Neural cell (in vitro differentiated cells): ENCODE measurements around the gene SLC12A5.

ENCODE experiments used
- EP300 ChIP-seq: fragments of 450-650 bp; conservative IDR thresholded peaks from 2 replicates; pipeline ENCODE4 v1.6.1; 2014; ENCODE audit warnings: antibody characterized with exemption, mild to moderate bottlenecking, moderate library complexity; ENCODE audit not compliant: poor library complexity, severe bottlenecking
- EZH2 ChIP-seq: fragments of 200-600, 300-800 bp; shearing (Covaris generic), sonication (generic); IDR thresholded peaks from 2 replicates; pipeline ENCODE4 v1.6.1; 2014; ENCODE audit warnings: antibody characterized with exemption, low read length, borderline replicate concordance, mild to moderate bottlenecking; ENCODE audit not compliant: insufficient read depth, poor library complexity, severe bottlenecking
- MXI1 ChIP-seq: fragments of 450-650 bp; conservative IDR thresholded peaks from 2 replicates; pipeline ENCODE4 v1.6.1; 2014; ENCODE audit warnings: antibody characterized with exemption, mild to moderate bottlenecking; ENCODE audit not compliant: poor library complexity, severe bottlenecking
- POLR2AphosphoS5 ChIP-seq: IDR thresholded peaks from 2 replicates; pipeline ENCODE4 v1.6.1; 2012
- RAD21 ChIP-seq: fragments of 450-650 bp; conservative IDR thresholded peaks from 2 replicates; pipeline ENCODE4 v1.6.1; 2014; ENCODE audit warnings: antibody characterized with exemption, mild to moderate bottlenecking, moderate library complexity
- REST ChIP-seq: IDR thresholded peaks from 2 replicates; pipeline ENCODE4 v1.6.1; 2012; ENCODE audit warnings: borderline replicate concordance
- SMC3 ChIP-seq: fragments of 450-650 bp; conservative IDR thresholded peaks from 2 replicates; pipeline ENCODE4 v1.6.1; 2014; ENCODE audit warnings: antibody characterized with exemption, mild to moderate bottlenecking, moderate library complexity; ENCODE audit not compliant: poor library complexity
- TAF1 ChIP-seq: IDR thresholded peaks from 2 replicates; pipeline ENCODE4 v1.6.1; 2012; ENCODE audit warnings: low read depth
- TF ChIP-seq, protein P1 (sequence below): fragments of 450-650 bp; IDR thresholded peaks from 2 replicates; pipeline ENCODE4 v1.5.1; 2014; ENCODE audit warnings: antibody characterized with exemption, mild to moderate bottlenecking, moderate library complexity; ENCODE audit not compliant: poor library complexity, severe bottlenecking

DNA sequence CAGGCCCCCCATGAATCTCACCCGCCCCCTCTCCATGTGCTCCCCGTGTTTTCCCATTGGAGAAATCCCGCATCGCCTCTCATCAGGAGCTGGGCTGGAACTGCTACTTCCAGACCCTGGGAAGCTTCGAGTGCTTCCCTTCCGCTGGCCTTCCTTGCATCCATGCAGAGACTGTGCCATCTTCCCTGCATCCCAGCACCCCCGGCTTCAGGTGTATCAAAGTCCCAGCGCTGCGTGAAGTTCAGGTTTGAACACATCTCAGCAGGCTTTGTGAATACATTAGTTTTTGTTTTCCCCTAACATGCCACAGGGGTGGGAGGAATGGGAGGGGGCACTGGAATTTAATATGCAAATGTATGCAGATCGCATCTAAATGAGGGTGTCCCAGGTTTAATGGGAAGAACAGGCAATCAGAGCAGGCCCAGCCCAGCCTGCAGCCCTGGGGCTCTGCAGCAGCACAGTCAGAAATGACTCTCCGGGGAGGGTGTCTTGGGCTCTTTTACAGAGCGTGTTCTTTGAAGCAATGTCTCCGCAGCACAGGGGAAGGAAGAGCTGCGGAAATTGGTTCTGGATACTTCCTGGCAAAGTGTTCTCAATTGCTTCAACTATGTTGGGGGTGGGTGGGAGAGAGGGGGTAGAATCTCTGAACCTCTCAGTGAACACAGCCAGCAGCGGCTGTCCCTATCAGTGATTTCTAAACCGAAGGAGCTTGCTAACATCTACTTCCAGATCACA lies 28.6 kb upstream of the SLC12A5 start:
- TF ChIP-seq REST (no peak), TAF1 (no peak), POLR2AphosphoS5 (no peak), EZH2 (no peak), SMC3 (no peak), EP300 (no peak), MXI1 (no peak), RAD21 (no peak)
- TF ChIP-seq, protein P1, sequence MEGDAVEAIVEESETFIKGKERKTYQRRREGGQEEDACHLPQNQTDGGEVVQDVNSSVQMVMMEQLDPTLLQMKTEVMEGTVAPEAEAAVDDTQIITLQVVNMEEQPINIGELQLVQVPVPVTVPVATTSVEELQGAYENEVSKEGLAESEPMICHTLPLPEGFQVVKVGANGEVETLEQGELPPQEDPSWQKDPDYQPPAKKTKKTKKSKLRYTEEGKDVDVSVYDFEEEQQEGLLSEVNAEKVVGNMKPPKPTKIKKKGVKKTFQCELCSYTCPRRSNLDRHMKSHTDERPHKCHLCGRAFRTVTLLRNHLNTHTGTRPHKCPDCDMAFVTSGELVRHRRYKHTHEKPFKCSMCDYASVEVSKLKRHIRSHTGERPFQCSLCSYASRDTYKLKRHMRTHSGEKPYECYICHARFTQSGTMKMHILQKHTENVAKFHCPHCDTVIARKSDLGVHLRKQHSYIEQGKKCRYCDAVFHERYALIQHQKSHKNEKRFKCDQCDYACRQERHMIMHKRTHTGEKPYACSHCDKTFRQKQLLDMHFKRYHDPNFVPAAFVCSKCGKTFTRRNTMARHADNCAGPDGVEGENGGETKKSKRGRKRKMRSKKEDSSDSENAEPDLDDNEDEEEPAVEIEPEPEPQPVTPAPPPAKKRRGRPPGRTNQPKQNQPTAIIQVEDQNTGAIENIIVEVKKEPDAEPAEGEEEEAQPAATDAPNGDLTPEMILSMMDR, result no peak
